Right lobe of liver (tissue), 6 donors: ENCODE measurements around the gene THUMPD2. TPM values are rescaled to one million over a fixed set of nuclear protein-coding genes. Genes with fewer than 3 reads are reported as not detected.

Experiments
- ATAC-seq, 4 donors: fragments of 200-7000 bp; cut with Tn5 transposase; one replicate each; pipeline ENCODE4 v1.9.1; 2020; ENCODE audit warnings: mild to moderate bottlenecking in 4 of 4, moderate library complexity in 4 of 4
- DNase-seq, 3 donors: peaks; one replicate each; pipeline ENCODE4 v3.0.0-alpha.2; 2020
- H3K27ac ChIP-seq, 3 donors: fragments of 200-600 bp; one replicate each; pipeline ENCODE4 v1.8.0; 2022
- H3K27me3 ChIP-seq, 2 donors: fragments of 200-600 bp; one replicate each; pipeline ENCODE4 v1.8.0; 2022
- H3K36me3 ChIP-seq, 4 donors: fragments of 200-600 bp; sonication (generic) in 1 of 4; one replicate each; pipeline versions ENCODE4 v1.5.1 to v1.8.0; 2017 to 2022; ENCODE audit warnings: control low read depth in 1 of 4
- H3K4me1 ChIP-seq, 4 donors: fragments of 200-600 bp; sonication (generic) in 1 of 4; one replicate each; pipeline versions ENCODE4 v1.5.1 to v1.8.0; 2017 to 2022; ENCODE audit warnings: control low read depth in 1 of 4
- H3K4me3 ChIP-seq, 3 donors: fragments of 200-600 bp; one replicate each; pipeline ENCODE4 v1.8.0; 2022
- H3K9me3 ChIP-seq, 4 donors: fragments of 200-600 bp; sonication (generic) in 1 of 4; one replicate each; pipeline versions ENCODE4 v1.5.1 to v1.8.0; 2017 to 2022; ENCODE audit warnings: control low read depth in 1 of 4
- CTCF ChIP-seq, 4 donors: fragments of 200-600 bp in 3 of 4; fragments of 450-650 bp in 1 of 4; IDR thresholded peaks; one replicate each; pipeline versions ENCODE4 v1.5.1 to v1.8.0; 2016 to 2022; ENCODE audit warnings: antibody characterized with exemption in 4 of 4, mild to moderate bottlenecking in 2 of 4
- POLR2A ChIP-seq: fragments of 450-650 bp; IDR thresholded peaks from one replicate; pipeline ENCODE4 v1.6.1; 2017; ENCODE audit warnings: antibody characterized with exemption, mild to moderate bottlenecking
- WGBS: methylation state at CpG from one replicate; pipeline ENCODE4 v1.1.6; 2018; ENCODE audit warnings: low coverage, low lambda C conversion rate; ENCODE audit not compliant: insufficient coverage; ENCODE audit errors: missing lambda C conversion rate; 5-methylcytosine and 5-hydroxymethylcytosine counted together
- intact Hi-C, 2 donors: fragments of 100-400 bp; cut with DNase I; formaldehyde crosslinking; loops; one replicate each; pipeline versions ENCODE4 v1.11.2 to v1.14.1; 2022
- total RNA-seq, 6 experiments: library from RNA; depleted of rRNA in 2 of 6; stranded (reverse); fragments of >200 nt in 2 of 6; fragmentation: NEBNext Ultra II Directional in 3 of 6; extraction: Animal tissue kit (Norgen Biotek cat#: 25700) in 3 of 6; gene quantifications; one replicate each; pipeline versions ENCODE4 v1.1.0 to v1.2.4, GENCODE V29; 2016 to 2023
- donor health status: DM: no; HTN: yes; CAD: no.
- donor health status: DM: no; HTN: no; CAD: no.
- donor health status: DM: no; HTN: no; CAD: no.
- donor health status: DM: no; HTN: yes; CAD: no.
- donor health status: DM: no; HTN: yes; CAD: no.

Gene THUMPD2
- total RNA-seq, 6 experiments from 2014 or later = 1.6 to 4.3 (median 3.4) TPM

DNA sequence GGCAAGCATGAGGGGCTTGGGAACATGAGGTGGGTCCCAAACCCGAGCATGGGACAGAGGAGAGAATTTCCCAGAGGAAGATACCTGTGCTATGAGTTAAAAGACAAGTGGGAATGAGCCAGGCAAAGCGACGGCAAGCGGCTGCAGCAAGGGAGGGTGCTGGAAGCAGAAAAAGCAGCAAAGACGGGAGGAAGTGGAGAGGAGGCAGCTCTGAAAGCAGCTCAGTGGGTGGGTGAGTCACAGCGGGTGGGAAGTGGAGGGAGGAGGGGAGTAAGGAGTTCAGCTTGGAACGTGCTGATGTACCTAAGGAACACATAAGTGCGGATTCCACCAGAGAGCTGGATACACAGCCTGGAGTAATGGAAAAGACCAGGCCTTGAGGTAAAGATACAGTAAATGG, 41.4 kb downstream of the THUMPD2 start:
- no peak for ATAC-seq

GRCh38 chr2:39736640-39737039, 42.4 kb downstream of the THUMPD2 start:
- ATAC-seq = no peak
- intact Hi-C loops = no loop called here
- DNase-seq = no peak
- TF ChIP-seq POLR2A (no peak), CTCF (IDR thresholded peaks at IDR 0.05) (no peak)
- Histone ChIP-seq H3K27me3 (no peaks in the 10 kb centered on the region), H3K36me3 (peaks cover 0 to 7% (median 2%) of the 10 kb centered on the region in 4 donors), H3K27ac (no peak overlapping the region), H3K4me3 (no peak overlapping the region), H3K4me1 (no peaks in the 10 kb centered on the region), H3K9me3 (no peaks in the 10 kb centered on the region)
- WGBS = 77% methylated on average over 3 of the region's 6 CpGs

More for the DNA sequence above, 41.4 kb downstream of the THUMPD2 start:
- 87% methylated on average over 8 of the region's 8 CpGs for WGBS
- no peak for TF ChIP-seq POLR2A
- TF ChIP-seq CTCF (IDR thresholded peaks at IDR 0.05) = no peak
- Histone ChIP-seq H3K4me3 (no peak overlapping the region), H3K27me3 (no peaks in the 10 kb centered on the region), H3K27ac (no peak overlapping the region), H3K36me3 (peaks cover 0 to 7% (median 2%) of the 10 kb centered on the region in 4 donors), H3K9me3 (no peaks in the 10 kb centered on the region), H3K4me1 (no peaks in the 10 kb centered on the region)
- DNase-seq = no peak
- intact Hi-C loops = no loop called here

DNA sequence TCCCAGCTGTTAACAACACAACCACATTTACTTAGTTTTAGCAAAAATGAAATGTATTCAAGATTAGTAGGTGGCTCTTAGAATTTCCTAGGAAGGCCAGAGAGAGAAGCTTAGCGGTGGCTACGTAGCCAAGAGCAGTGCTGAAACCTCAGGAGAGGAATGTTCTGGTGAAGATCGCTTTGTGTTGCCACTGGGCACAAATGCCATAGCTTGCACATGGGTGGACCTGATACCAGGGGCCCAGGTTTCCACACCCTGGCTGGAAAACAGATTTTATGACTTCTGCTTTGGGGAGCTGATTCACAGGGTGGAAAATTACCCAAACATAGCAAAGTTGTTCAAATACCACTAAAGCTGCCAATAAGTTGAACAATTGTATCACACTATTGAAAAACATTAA, 43.4 kb downstream of the THUMPD2 start:
- WGBS = 100% methylated on average over 2 of the region's 3 CpGs
- no peak for DNase-seq
- no peak for TF ChIP-seq POLR2A
- TF ChIP-seq CTCF (IDR thresholded peaks at IDR 0.05) = no peak

GRCh38 chr2:39734445-39734844, 44.6 kb downstream of the THUMPD2 start:
- Histone ChIP-seq H3K4me1 (no peaks in the 10 kb centered on the region), H3K27me3 (no peaks in the 10 kb centered on the region), H3K9me3 (no peaks in the 10 kb centered on the region), H3K4me3 (no peak overlapping the region), H3K36me3 (peaks cover 0 to 7% (median 2%) of the 10 kb centered on the region in 4 donors), H3K27ac (no peak overlapping the region)
- intact Hi-C loops = no loop called here
- DNase-seq (no peak), ATAC-seq (no peak)
- no peak for TF ChIP-seq POLR2A
- no peak for TF ChIP-seq CTCF (IDR thresholded peaks at IDR 0.05)

More for the DNA sequence above, 43.4 kb downstream of the THUMPD2 start:
- H3K36me3 ChIP-seq = peaks cover 0 to 7% (median 2%) of the 10 kb centered on the region in 4 donors
- H3K9me3 ChIP-seq = no peaks in the 10 kb centered on the region
- no peaks in the 10 kb centered on the region for H3K27me3 ChIP-seq
- no peak for ATAC-seq
- H3K4me1 ChIP-seq = no peaks in the 10 kb centered on the region
- intact Hi-C loops = no loop called here
- H3K4me3 ChIP-seq = no peak overlapping the region
- H3K27ac ChIP-seq = no peak overlapping the region

DNA sequence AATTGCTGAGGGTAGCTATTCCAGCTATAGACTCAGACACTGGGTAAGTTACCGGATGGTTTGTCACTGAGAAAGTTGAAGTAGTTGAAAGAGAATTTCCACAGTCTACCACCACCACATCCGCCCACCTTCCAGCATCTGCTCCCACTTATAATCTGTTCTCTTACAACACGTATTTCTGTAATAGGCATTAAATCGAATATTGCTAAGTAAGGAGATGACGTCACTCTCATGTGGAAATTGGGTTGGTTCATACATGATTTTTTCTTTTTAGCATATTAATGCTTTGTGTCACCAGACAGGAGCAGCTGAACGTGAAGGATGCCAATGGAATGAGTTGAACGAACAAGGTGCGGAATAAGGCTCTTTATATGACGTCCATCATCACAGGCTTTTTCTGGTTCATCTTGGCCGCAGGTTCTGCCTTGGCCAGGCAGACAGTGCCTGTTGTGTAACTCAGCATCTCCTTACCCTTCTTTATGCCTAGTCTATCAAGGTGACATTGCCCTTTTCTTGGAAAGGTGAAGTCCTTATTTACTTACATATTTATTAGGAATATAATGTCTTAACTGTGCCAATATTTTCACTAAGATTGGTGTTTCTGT, 45.9 kb downstream of the THUMPD2 start:
- intact Hi-C loops = no loop called here
- Histone ChIP-seq H3K4me1 (no peaks in the 10 kb centered on the region), H3K9me3 (no peaks in the 10 kb centered on the region), H3K36me3 (peaks cover 0 to 7% (median 0%) of the 10 kb centered on the region in 4 donors), H3K4me3 (no peak overlapping the region), H3K27ac (no peak overlapping the region), H3K27me3 (no peaks in the 10 kb centered on the region)
- 95% methylated on average over 7 of the region's 10 CpGs for WGBS
- ATAC-seq (no peak), DNase-seq (no peak)
- no peak for TF ChIP-seq CTCF (IDR thresholded peaks at IDR 0.05)
- TF ChIP-seq POLR2A = no peak
